ENCODE data around the gene ASIC2. TPM values are rescaled to one million over a fixed set of nuclear protein-coding genes. Genes with fewer than 3 reads are reported as not detected.
A peak's percentile ranks its signal among the peaks of the same experiment; 100 is the strongest.

The ASIC2 gene
- polyA plus RNA-seq, 3 donors, result 2.7 to 3.8 (median 3.3) TPM

GRCh38 chr17:33167736-33168135 is 125.4 kb downstream of the ASIC2 start:
- DNase-seq (ENCODE audit: low read depth in 3 of 3, low spot score in 2 of 3), result no peak

DNA sequence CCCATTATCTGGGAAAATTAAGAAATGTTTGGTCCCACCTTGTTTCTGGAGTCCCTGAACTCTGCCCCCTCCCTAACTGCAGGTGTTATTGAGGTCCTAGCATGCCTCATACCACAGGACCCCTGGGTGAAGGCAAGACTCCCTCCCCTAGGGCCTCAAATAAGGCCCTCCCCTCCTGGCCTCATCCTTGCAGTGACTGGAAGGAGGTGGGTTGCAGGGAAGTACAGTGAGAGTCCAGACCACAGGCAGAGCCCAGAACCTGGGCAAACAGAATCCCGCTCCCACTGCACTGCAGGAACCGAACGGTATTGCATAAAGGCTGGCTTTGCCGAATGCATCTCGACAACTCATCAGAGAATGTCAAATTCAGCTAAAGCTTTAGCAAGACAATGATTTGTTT is 126.6 kb downstream of the ASIC2 start:
- DNase-seq (ENCODE audit: low read depth in 3 of 3, low spot score in 2 of 3), result no peak

GRCh38 chr17:33164169-33164881 is 128.8 kb downstream of the ASIC2 start:
- no peak for DNase-seq (ENCODE audit: low read depth in 3 of 3, low spot score in 2 of 3)

GRCh38 chr17:33163533-33164168 is 129.4 kb downstream of the ASIC2 start:
- DNase-seq (ENCODE audit: low read depth in 3 of 3, low spot score in 2 of 3), result no peak

GRCh38 chr17:33154869-33155455 is 138.1 kb downstream of the ASIC2 start:
- no peak for DNase-seq (ENCODE audit: low read depth in 3 of 3, low spot score in 2 of 3)

GRCh38 chr17:33152783-33153182 is 140.3 kb downstream of the ASIC2 start:
- DNase-seq (ENCODE audit: low read depth in 3 of 3, low spot score in 2 of 3), result no peak

- DNase-seq (ENCODE audit: low read depth in 3 of 3, low spot score in 2 of 3), result no peak
Measured at GRCh38 chr17:33151565-33151964, 141.5 kb downstream of the ASIC2 start.

DNA sequence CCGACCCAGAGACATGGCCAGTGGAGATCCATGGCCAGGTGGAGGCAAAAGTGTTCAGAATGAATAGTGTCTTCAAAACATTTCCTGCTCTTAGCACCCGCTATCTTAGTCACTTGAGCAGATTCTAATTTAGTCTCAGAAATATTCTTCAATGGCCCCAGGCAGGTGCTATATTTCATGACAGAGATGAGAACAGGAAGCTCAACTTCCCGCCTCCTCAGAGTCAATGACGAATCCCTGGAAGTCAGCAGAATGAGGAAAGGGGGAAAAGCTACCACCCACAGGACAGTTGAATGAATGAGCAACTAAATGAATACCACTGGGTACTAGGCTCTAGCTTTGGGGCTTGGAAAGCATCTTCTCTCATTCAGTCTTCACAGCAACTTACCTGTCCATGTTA is 147.2 kb downstream of the ASIC2 start:
- no peak for DNase-seq (ENCODE audit: low read depth in 3 of 3, low spot score in 2 of 3)

DNA sequence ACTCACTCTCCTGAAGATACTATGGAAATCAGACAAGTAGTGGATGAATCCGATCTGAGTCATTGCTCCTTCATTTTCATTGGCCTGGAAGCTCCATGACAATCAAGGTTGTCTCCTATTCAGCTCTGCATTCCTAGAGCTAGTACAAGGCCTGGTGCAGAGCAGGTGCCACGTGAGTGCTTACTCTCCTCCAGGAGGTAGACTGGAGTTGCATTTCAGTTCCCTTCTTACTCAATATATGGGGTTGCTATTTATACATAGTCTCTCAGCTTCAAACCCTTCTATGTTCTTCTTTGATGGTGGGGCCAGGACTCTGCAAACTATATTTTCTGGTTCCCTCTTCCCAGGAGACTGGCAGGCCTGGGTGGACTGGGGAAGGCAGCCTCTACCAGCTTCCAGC is 148.3 kb downstream of the ASIC2 start:
- no peak for DNase-seq (ENCODE audit: low read depth in 3 of 3, low spot score in 2 of 3)

DNA sequence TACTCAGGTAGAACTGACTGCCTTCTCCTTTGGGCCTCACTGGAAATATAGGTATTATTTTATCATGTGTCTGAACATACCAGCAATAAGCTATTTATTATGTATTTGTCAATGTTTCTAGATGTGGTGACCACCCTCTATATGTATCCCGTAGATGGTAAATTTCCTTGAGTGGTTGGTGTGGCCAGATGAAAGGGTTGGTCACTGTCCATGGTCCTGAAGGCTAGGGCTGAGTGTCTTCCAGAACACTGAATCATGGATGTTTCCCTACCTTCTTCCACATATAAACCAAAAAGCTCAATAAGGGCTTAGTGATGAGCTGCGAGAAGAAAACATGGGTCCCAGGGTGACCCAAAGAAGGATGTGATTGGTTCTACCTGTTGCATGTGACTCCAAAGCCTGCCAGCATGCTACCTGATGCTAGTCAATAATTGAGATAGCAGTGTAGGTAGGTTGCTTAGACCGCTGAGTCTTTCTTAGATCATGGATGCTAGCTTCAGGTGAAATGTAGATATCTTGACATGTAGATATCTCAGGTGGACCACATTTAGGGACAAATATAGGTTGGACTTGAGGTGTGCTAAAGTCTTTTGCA is 150.3 kb downstream of the ASIC2 start:
- DNase-seq (ENCODE audit: low read depth in 3 of 3, low spot score in 2 of 3), result peak; percentile 41 to 65 (median 56)

GRCh38 chr17:33140413-33141099 is 152.5 kb downstream of the ASIC2 start:
- no peak for DNase-seq (ENCODE audit: low read depth in 3 of 3, low spot score in 2 of 3)

- DNase-seq (ENCODE audit: low read depth in 3 of 3, low spot score in 2 of 3), result no peak
Measured at GRCh38 chr17:33138627-33139026, 154.5 kb downstream of the ASIC2 start.

DNA sequence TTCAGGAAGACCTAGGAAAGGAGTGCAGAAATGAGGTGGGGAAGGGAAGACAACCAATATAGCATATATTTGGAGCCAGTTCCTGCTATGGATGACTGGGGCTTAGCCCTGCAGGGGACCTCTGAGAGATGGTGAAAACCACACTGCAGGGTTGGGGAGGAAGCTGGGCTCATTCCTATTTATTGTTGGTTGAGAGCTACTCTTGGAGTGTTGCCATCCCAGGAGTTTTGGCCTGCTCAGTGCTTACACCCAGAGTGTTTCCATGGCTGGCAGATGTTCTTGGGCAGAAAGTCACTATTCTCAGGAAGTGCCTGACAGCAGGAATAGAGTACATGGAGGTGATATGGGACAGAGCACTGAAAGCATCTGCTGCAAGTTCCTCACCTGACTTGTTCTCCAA is 155.7 kb downstream of the ASIC2 start:
- DNase-seq (ENCODE audit: low read depth in 3 of 3, low spot score in 2 of 3), result no peak

- DNase-seq (ENCODE audit: low read depth in 3 of 3, low spot score in 2 of 3), result no peak
Measured at GRCh38 chr17:33135691-33136090, 157.4 kb downstream of the ASIC2 start.

GRCh38 chr17:33131620-33132019 is 161.5 kb downstream of the ASIC2 start:
- peak in 1 of 3 donors; percentile 36 for DNase-seq (ENCODE audit: low read depth in 3 of 3, low spot score in 2 of 3)

- no peak for DNase-seq (ENCODE audit: low read depth in 3 of 3, low spot score in 2 of 3)
Measured at GRCh38 chr17:33127706-33128105, 165.4 kb downstream of the ASIC2 start.

- no peak for DNase-seq (ENCODE audit: low read depth in 3 of 3, low spot score in 2 of 3)
Measured at GRCh38 chr17:33126086-33126485, 167.0 kb downstream of the ASIC2 start.

DNA sequence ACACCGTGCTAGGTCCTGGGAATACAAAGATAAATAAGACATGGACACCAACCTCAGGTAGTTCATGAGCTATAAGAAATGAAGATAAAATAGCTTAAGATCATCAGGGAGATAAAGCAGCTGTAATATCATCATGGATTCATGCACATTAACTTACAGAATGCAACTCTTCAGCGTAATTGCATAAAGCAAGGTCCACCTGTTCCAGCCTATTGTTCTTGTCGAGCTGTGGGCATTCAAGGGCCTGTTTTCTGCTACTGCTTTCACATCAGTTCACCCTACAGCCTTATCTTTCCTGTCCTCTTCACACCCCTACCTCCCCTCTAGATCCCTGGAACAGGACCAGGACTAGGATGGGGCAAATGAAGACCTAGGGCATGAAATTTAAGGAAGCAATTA is 167.5 kb downstream of the ASIC2 start:
- no peak for DNase-seq (ENCODE audit: low read depth in 3 of 3, low spot score in 2 of 3)

- DNase-seq (ENCODE audit: low read depth in 3 of 3, low spot score in 2 of 3), result no peak
Measured at GRCh38 chr17:33124871-33125551, 168.1 kb downstream of the ASIC2 start.

GRCh38 chr17:33124185-33124584 is 168.9 kb downstream of the ASIC2 start:
- no peak for DNase-seq (ENCODE audit: low read depth in 3 of 3, low spot score in 2 of 3)

- DNase-seq (ENCODE audit: low read depth in 3 of 3, low spot score in 2 of 3), result no peak
Measured at GRCh38 chr17:33121756-33122155, 171.3 kb downstream of the ASIC2 start.

Data from right renal cortex interstitium (tissue), 3 donors.